Measurements from ENCODE around the gene ELMO3. TPM values are rescaled to one million over a fixed set of nuclear protein-coding genes. Genes with fewer than 3 reads are reported as not detected.

Gene ELMO3
- total and polyA plus RNA-seq, 2 of the 13 experiments (the other 11 are each of a cell fraction or from before 2014, with no cell fraction given), result 2.6 to 4.0 TPM

GRCh38 chr16:67155295-67156142 lies 43.4 kb upstream of the ELMO3 start (continued):
- TF ChIP-seq, protein P1, sequence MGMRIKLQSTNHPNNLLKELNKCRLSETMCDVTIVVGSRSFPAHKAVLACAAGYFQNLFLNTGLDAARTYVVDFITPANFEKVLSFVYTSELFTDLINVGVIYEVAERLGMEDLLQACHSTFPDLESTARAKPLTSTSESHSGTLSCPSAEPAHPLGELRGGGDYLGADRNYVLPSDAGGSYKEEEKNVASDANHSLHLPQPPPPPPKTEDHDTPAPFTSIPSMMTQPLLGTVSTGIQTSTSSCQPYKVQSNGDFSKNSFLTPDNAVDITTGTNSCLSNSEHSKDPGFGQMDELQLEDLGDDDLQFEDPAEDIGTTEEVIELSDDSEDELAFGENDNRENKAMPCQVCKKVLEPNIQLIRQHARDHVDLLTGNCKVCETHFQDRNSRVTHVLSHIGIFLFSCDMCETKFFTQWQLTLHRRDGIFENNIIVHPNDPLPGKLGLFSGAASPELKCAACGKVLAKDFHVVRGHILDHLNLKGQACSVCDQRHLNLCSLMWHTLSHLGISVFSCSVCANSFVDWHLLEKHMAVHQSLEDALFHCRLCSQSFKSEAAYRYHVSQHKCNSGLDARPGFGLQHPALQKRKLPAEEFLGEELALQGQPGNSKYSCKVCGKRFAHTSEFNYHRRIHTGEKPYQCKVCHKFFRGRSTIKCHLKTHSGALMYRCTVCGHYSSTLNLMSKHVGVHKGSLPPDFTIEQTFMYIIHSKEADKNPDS (CRISPR knock-in tag; IDR thresholded peaks at IDR 0.05), result no peak
- TF ChIP-seq ZNF550 (CRISPR knock-in tag; IDR thresholded peaks at IDR 0.05; ENCODE audit: borderline replicate concordance), result no peak
- TF ChIP-seq HOXD1 (CRISPR knock-in tag; IDR thresholded peaks at IDR 0.05), result no peak; the same call in 1 of the 2 replicates
- no peak for TF ChIP-seq HHEX (CRISPR knock-in tag; IDR thresholded peaks at IDR 0.05)
- TF ChIP-seq ZNF75D (CRISPR knock-in tag; IDR thresholded peaks at IDR 0.05; ENCODE audit: borderline replicate concordance), result no peak
- TF ChIP-seq ZNF619 (CRISPR knock-in tag; IDR thresholded peaks at IDR 0.05), result 0 out of 2 replicates have a peak, but pooled peaks have one; percentile 78
- no peak for TF ChIP-seq ZNF83 (CRISPR knock-in tag; IDR thresholded peaks at IDR 0.05; ENCODE audit: borderline replicate concordance)
- TF ChIP-seq ZIK1 (CRISPR knock-in tag; IDR thresholded peaks at IDR 0.05; ENCODE audit: borderline replicate concordance, low read depth), result no peak
- TF ChIP-seq, protein P2, sequence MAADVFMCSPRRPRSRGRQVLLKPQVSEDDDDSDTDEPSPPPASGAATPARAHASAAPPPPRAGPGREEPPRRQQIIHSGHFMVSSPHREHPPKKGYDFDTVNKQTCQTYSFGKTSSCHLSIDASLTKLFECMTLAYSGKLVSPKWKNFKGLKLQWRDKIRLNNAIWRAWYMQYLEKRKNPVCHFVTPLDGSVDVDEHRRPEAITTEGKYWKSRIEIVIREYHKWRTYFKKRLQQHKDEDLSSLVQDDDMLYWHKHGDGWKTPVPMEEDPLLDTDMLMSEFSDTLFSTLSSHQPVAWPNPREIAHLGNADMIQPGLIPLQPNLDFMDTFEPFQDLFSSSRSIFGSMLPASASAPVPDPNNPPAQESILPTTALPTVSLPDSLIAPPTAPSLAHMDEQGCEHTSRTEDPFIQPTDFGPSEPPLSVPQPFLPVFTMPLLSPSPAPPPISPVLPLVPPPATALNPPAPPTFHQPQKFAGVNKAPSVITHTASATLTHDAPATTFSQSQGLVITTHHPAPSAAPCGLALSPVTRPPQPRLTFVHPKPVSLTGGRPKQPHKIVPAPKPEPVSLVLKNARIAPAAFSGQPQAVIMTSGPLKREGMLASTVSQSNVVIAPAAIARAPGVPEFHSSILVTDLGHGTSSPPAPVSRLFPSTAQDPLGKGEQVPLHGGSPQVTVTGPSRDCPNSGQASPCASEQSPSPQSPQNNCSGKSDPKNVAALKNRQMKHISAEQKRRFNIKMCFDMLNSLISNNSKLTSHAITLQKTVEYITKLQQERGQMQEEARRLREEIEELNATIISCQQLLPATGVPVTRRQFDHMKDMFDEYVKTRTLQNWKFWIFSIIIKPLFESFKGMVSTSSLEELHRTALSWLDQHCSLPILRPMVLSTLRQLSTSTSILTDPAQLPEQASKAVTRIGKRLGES (CRISPR knock-in tag; IDR thresholded peaks at IDR 0.05; ENCODE audit: borderline replicate concordance), result no peak
- TF ChIP-seq ZNF644 (CRISPR knock-in tag; IDR thresholded peaks at IDR 0.05; ENCODE audit: low read depth), result no peak
- TF ChIP-seq, protein P3, sequence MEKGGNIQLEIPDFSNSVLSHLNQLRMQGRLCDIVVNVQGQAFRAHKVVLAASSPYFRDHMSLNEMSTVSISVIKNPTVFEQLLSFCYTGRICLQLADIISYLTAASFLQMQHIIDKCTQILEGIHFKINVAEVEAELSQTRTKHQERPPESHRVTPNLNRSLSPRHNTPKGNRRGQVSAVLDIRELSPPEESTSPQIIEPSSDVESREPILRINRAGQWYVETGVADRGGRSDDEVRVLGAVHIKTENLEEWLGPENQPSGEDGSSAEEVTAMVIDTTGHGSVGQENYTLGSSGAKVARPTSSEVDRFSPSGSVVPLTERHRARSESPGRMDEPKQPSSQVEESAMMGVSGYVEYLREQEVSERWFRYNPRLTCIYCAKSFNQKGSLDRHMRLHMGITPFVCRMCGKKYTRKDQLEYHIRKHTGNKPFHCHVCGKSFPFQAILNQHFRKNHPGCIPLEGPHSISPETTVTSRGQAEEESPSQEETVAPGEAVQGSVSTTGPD (CRISPR knock-in tag; IDR thresholded peaks at IDR 0.05), result no peak
- no peak for TF ChIP-seq POGZ (CRISPR knock-in tag; IDR thresholded peaks at IDR 0.05)
- no peak for TF ChIP-seq KLF15 (CRISPR knock-in tag; IDR thresholded peaks at IDR 0.05; ENCODE audit: borderline replicate concordance)
- TF ChIP-seq HDAC1 (CRISPR knock-in tag; IDR thresholded peaks at IDR 0.05), result 0 out of 2 replicates have a peak, but pooled peaks have one; percentile 7
- TF ChIP-seq KDM5B (CRISPR knock-in tag; IDR thresholded peaks at IDR 0.05; ENCODE audit: borderline replicate concordance), result peak; percentile 80; the same call in 1 of the 2 replicates
- peak; percentile 48; the same call in 1 of the 2 replicates for TF ChIP-seq EEA1 (CRISPR knock-in tag; IDR thresholded peaks at IDR 0.05; ENCODE audit: borderline replicate concordance)
- TF ChIP-seq ZNF256 (CRISPR knock-in tag; conservative IDR thresholded peaks at IDR 0.05), result no peak
- no peak; the same call in 1 of the 2 replicates for TF ChIP-seq ZKSCAN1 (IDR thresholded peaks at IDR 0.05; ENCODE audit: low read length)
- peak; percentile 64; the same call in 1 of the 2 replicates for TF ChIP-seq ZNF709 (CRISPR knock-in tag; IDR thresholded peaks at IDR 0.05)
- 0 out of 2 replicates have a peak, but pooled peaks have one; percentile 22 for TF ChIP-seq ZBTB20 (CRISPR knock-in tag; IDR thresholded peaks at IDR 0.05; ENCODE audit: borderline replicate concordance, low read depth)
- no peak for TF ChIP-seq NFIC (IDR thresholded peaks at IDR 0.05; ENCODE audit: low read length)
- TF ChIP-seq ARHGAP35 (CRISPR knock-in tag; IDR thresholded peaks at IDR 0.05; ENCODE audit: borderline replicate concordance), result no peak; the same call in 1 of the 2 replicates
- no peak for TF ChIP-seq ZNF7 (CRISPR knock-in tag; IDR thresholded peaks at IDR 0.05)
- TF ChIP-seq ZNF230 (CRISPR knock-in tag; IDR thresholded peaks at IDR 0.05), result peak; percentile 70

Measured in HepG2 (cell line).